Measurements from ENCODE around the gene GABRB3. TPM values are rescaled to one million over a fixed set of nuclear protein-coding genes. Genes with fewer than 3 reads are reported as not detected.

GABRB3 gene
- total RNA-seq = not detected

- POLR2A ChIA-PET = no interaction called here
- CTCF ChIA-PET = no interaction called here
Measured at GRCh38 chr15:26772154-26773066, at the start of gene GABRB3. Gene GABRB3 (minus strand): TSS chr15:26773066.

GRCh38 chr15:26807517-26808427 is 34.9 kb upstream of the GABRB3 start:
- CTCF ChIA-PET = no interaction called here
- POLR2A ChIA-PET = no interaction called here

GRCh38 chr15:26806574-26806973 is 33.7 kb upstream of the GABRB3 start:
- ChIA-PET CTCF (no interaction called here), POLR2A (no interaction called here)

- CTCF ChIA-PET = no interaction called here
- POLR2A ChIA-PET = no interaction called here
Measured at GRCh38 chr15:26806151-26806550, 33.3 kb upstream of the GABRB3 start.

GRCh38 chr15:26805470-26805869 is 32.6 kb upstream of the GABRB3 start:
- POLR2A ChIA-PET = no interaction called here
- CTCF ChIA-PET = no interaction called here

GRCh38 chr15:26804063-26804804 is 31.4 kb upstream of the GABRB3 start:
- CTCF ChIA-PET = no interaction called here
- POLR2A ChIA-PET = no interaction called here

- ChIA-PET POLR2A (no interaction called here), CTCF (no interaction called here)
Measured at GRCh38 chr15:26790118-26790517, 17.3 kb upstream of the GABRB3 start.

GRCh38 chr15:26781816-26782215 is 8.9 kb upstream of the GABRB3 start:
- ChIA-PET POLR2A (no interaction called here), CTCF (no interaction called here)

GRCh38 chr15:26773917-26774316 is 1.1 kb upstream of the GABRB3 start:
- ChIA-PET POLR2A (no interaction called here), CTCF (no interaction called here)

- ChIA-PET CTCF (no interaction called here), POLR2A (no interaction called here)
Measured at GRCh38 chr15:26773067-26773877, 406 bp upstream of the GABRB3 start.

- CTCF ChIA-PET = no interaction called here
- POLR2A ChIA-PET = no interaction called here
Measured at GRCh38 chr15:26771578-26772153, 1.2 kb downstream of the GABRB3 start.

GRCh38 chr15:26771168-26771567 is 1.7 kb downstream of the GABRB3 start:
- CTCF ChIA-PET = no interaction called here
- POLR2A ChIA-PET = no interaction called here

GRCh38 chr15:26767169-26767670 is 5.6 kb downstream of the GABRB3 start:
- ChIA-PET CTCF (no interaction called here), POLR2A (no interaction called here)

- ChIA-PET CTCF (no interaction called here), POLR2A (no interaction called here)
Measured at GRCh38 chr15:26766262-26766661, 6.6 kb downstream of the GABRB3 start.

- ChIA-PET CTCF (no interaction called here), POLR2A (no interaction called here)
Measured at GRCh38 chr15:26759986-26760385, 12.9 kb downstream of the GABRB3 start.

- POLR2A ChIA-PET = no interaction called here
- CTCF ChIA-PET = no interaction called here
Measured at GRCh38 chr15:26758079-26758478, 14.8 kb downstream of the GABRB3 start.

- CTCF ChIA-PET = no interaction called here
- POLR2A ChIA-PET = no interaction called here
Measured at GRCh38 chr15:26757141-26757540, 15.7 kb downstream of the GABRB3 start.

GRCh38 chr15:26744894-26745293 is 28.0 kb downstream of the GABRB3 start:
- ChIA-PET CTCF (no interaction called here), POLR2A (no interaction called here)

GRCh38 chr15:26739791-26740190 is 33.1 kb downstream of the GABRB3 start:
- POLR2A ChIA-PET = no interaction called here
- CTCF ChIA-PET = interaction anchor here (0.6 kb wide), 1 partner anchor 261 kb away, joined by 3 read pairs; no protein-coding TSS in a partner anchor

Data from activated CD8-positive, alpha-beta memory T cell treated with anti-CD3 and anti-CD28 coated beads for 36 hours (primary cell).